Stimulated activated memory B cell treated with anti-CD40 and anti-IgM and Interleukin-4, amounts not matched to agents 10 μg/mL and 1 μg/mL and 100 μg/mL, for 72 hours (primary cell): ENCODE measurements around the gene PCDHGC4.

Experiments
- ATAC-seq: fragments of 150-1000 bp; cut with Tn5 transposase; 2 replicates; pipeline ENCODE4 v1.10.0; 2021
- H3K27ac Mint-ChIP-seq: one replicate; pipeline ENCODE4 v1.8.0; 2022; ENCODE audit warnings: mild to moderate bottlenecking, mixed read lengths
- H3K27me3 Mint-ChIP-seq: one replicate; pipeline ENCODE4 v1.8.0; 2022; ENCODE audit warnings: mixed read lengths
- H3K36me3 Mint-ChIP-seq: one replicate; pipeline ENCODE4 v1.8.0; 2022; ENCODE audit warnings: mixed read lengths
- H3K4me1 Mint-ChIP-seq: one replicate; pipeline ENCODE4 v1.8.0; 2022; ENCODE audit warnings: mixed read lengths
- H3K4me3 Mint-ChIP-seq: one replicate; pipeline ENCODE4 v1.8.0; 2022; ENCODE audit warnings: mild to moderate bottlenecking, moderate library complexity, mixed read lengths
- H3K9me3 Mint-ChIP-seq: one replicate; pipeline ENCODE4 v1.8.0; 2022; ENCODE audit warnings: mixed read lengths

The PCDHGC4 gene

GRCh38 chr5:141514330-141515133 is 29.7 kb downstream of the PCDHGC4 start:
- Mint-ChIP-seq H3K36me3 (peaks cover 55% of the 10 kb centered on the region), H3K27me3 (no peaks in the 10 kb centered on the region), H3K4me3 (peak overlapping the region; percentile 8), H3K27ac (peak overlapping the region; percentile 30), H3K9me3 (peaks cover 5% of the 10 kb centered on the region), H3K4me1 (peaks cover 72% of the 10 kb centered on the region)
- ATAC-seq = no peak

- Mint-ChIP-seq H3K27me3 (no peaks in the 10 kb centered on the region), H3K4me3 (no peak overlapping the region), H3K9me3 (peaks cover 5% of the 10 kb centered on the region), H3K36me3 (peaks cover 62% of the 10 kb centered on the region), H3K27ac (no peak overlapping the region), H3K4me1 (peaks cover 66% of the 10 kb centered on the region)
- ATAC-seq = no peak
Measured at GRCh38 chr5:141515141-141515540, 30.3 kb downstream of the PCDHGC4 start.

GRCh38 chr5:141515946-141516671 is 31.3 kb downstream of the PCDHGC4 start:
- Mint-ChIP-seq H3K27me3 (no peaks in the 10 kb centered on the region), H3K36me3 (peaks cover 68% of the 10 kb centered on the region), H3K9me3 (peaks cover 5% of the 10 kb centered on the region), H3K4me1 (peaks cover 57% of the 10 kb centered on the region), H3K27ac (peak overlapping the region; percentile 41), H3K4me3 (no peak overlapping the region)
- ATAC-seq = no peak

- Mint-ChIP-seq H3K4me1 (peaks cover 51% of the 10 kb centered on the region), H3K27ac (peak overlapping the region; percentile 41), H3K4me3 (no peak overlapping the region), H3K27me3 (no peaks in the 10 kb centered on the region), H3K36me3 (peaks cover 73% of the 10 kb centered on the region), H3K9me3 (peaks cover under 1% of the 10 kb centered on the region)
- ATAC-seq = no peak
Measured at GRCh38 chr5:141516672-141517025, 31.8 kb downstream of the PCDHGC4 start.

GRCh38 chr5:141517312-141517711 is 32.5 kb downstream of the PCDHGC4 start:
- Mint-ChIP-seq H3K9me3 (no peaks in the 10 kb centered on the region), H3K4me3 (no peak overlapping the region), H3K4me1 (peaks cover 49% of the 10 kb centered on the region), H3K27me3 (no peaks in the 10 kb centered on the region), H3K27ac (no peak overlapping the region), H3K36me3 (peaks cover 80% of the 10 kb centered on the region)
- ATAC-seq = no peak

- peaks cover 45% of the 10 kb centered on the region for H3K4me1 Mint-ChIP-seq
- H3K9me3 Mint-ChIP-seq = no peaks in the 10 kb centered on the region
- no peak overlapping the region for H3K27ac Mint-ChIP-seq
- no peak for ATAC-seq
- no peak overlapping the region for H3K4me3 Mint-ChIP-seq
- peaks cover 83% of the 10 kb centered on the region for H3K36me3 Mint-ChIP-seq
- no peaks in the 10 kb centered on the region for H3K27me3 Mint-ChIP-seq
Measured at GRCh38 chr5:141517880-141518617, 33.2 kb downstream of the PCDHGC4 start.

- peaks cover 40% of the 10 kb centered on the region for H3K4me1 Mint-ChIP-seq
- ATAC-seq = no peak
- no peaks in the 10 kb centered on the region for H3K27me3 Mint-ChIP-seq
- H3K4me3 Mint-ChIP-seq = no peak overlapping the region
- H3K9me3 Mint-ChIP-seq = no peaks in the 10 kb centered on the region
- H3K27ac Mint-ChIP-seq = no peak overlapping the region
- peaks cover 86% of the 10 kb centered on the region for H3K36me3 Mint-ChIP-seq
Measured at GRCh38 chr5:141518618-141519015, 33.8 kb downstream of the PCDHGC4 start.

- no peak overlapping the region for H3K4me3 Mint-ChIP-seq
- H3K9me3 Mint-ChIP-seq = no peaks in the 10 kb centered on the region
- ATAC-seq = no peak
- no peak overlapping the region for H3K27ac Mint-ChIP-seq
- peaks cover 34% of the 10 kb centered on the region for H3K4me1 Mint-ChIP-seq
- peaks cover 85% of the 10 kb centered on the region for H3K36me3 Mint-ChIP-seq
- H3K27me3 Mint-ChIP-seq = no peaks in the 10 kb centered on the region
Measured at GRCh38 chr5:141519605-141520565, 35.1 kb downstream of the PCDHGC4 start.

GRCh38 chr5:141521244-141521781 is 36.5 kb downstream of the PCDHGC4 start:
- H3K4me3 Mint-ChIP-seq = no peak overlapping the region
- ATAC-seq = no peak
- H3K27ac Mint-ChIP-seq = no peak overlapping the region
- H3K36me3 Mint-ChIP-seq = peaks cover 87% of the 10 kb centered on the region
- no peaks in the 10 kb centered on the region for H3K27me3 Mint-ChIP-seq
- no peaks in the 10 kb centered on the region for H3K9me3 Mint-ChIP-seq
- peaks cover 34% of the 10 kb centered on the region for H3K4me1 Mint-ChIP-seq

GRCh38 chr5:141522301-141522700 is 37.5 kb downstream of the PCDHGC4 start:
- no peak overlapping the region for H3K4me3 Mint-ChIP-seq
- peaks cover 85% of the 10 kb centered on the region for H3K36me3 Mint-ChIP-seq
- no peak for ATAC-seq
- no peaks in the 10 kb centered on the region for H3K27me3 Mint-ChIP-seq
- no peaks in the 10 kb centered on the region for H3K9me3 Mint-ChIP-seq
- peaks cover 28% of the 10 kb centered on the region for H3K4me1 Mint-ChIP-seq
- no peak overlapping the region for H3K27ac Mint-ChIP-seq

GRCh38 chr5:141523991-141524390 is 39.2 kb downstream of the PCDHGC4 start:
- H3K4me3 Mint-ChIP-seq = no peak overlapping the region
- no peaks in the 10 kb centered on the region for H3K27me3 Mint-ChIP-seq
- H3K27ac Mint-ChIP-seq = no peak overlapping the region
- ATAC-seq = no peak
- H3K9me3 Mint-ChIP-seq = no peaks in the 10 kb centered on the region
- H3K36me3 Mint-ChIP-seq = peaks cover 85% of the 10 kb centered on the region
- H3K4me1 Mint-ChIP-seq = peaks cover 28% of the 10 kb centered on the region

GRCh38 chr5:141524604-141525597 is 40.1 kb downstream of the PCDHGC4 start:
- peaks cover 78% of the 10 kb centered on the region for H3K36me3 Mint-ChIP-seq
- H3K27ac Mint-ChIP-seq = peak overlapping the region; percentile 60

GRCh38 chr5:141525653-141526052 is 40.8 kb downstream of the PCDHGC4 start:
- Mint-ChIP-seq H3K4me3 (no peak overlapping the region), H3K9me3 (no peaks in the 10 kb centered on the region), H3K4me1 (peaks cover 28% of the 10 kb centered on the region), H3K27ac (peak overlapping the region; percentile 60), H3K27me3 (no peaks in the 10 kb centered on the region), H3K36me3 (peaks cover 71% of the 10 kb centered on the region)
- no peak for ATAC-seq

More at GRCh38 chr5:141524604-141525597, 40.1 kb downstream of the PCDHGC4 start:
- no peaks in the 10 kb centered on the region for H3K27me3 Mint-ChIP-seq
- peak; percentile 87 for ATAC-seq
- H3K9me3 Mint-ChIP-seq = no peaks in the 10 kb centered on the region
- no peak overlapping the region for H3K4me3 Mint-ChIP-seq
- peaks cover 28% of the 10 kb centered on the region for H3K4me1 Mint-ChIP-seq
